GM23248 (cell line): ENCODE data around the gene MYO1G. TPM values are rescaled to one million over a fixed set of nuclear protein-coding genes. Genes with fewer than 3 reads are reported as not detected.
A peak's percentile ranks its signal among the peaks of the same experiment; 100 is the strongest.

Experiments used
- DNase-seq: peaks from one replicate; pipeline ENCODE4 v3.0.0-alpha.2; 2015
- H2AFZ ChIP-seq: fragments of 200-600 bp; sonication (generic); 2 replicates; pipeline ENCODE4 v1.6.1; 2016; ENCODE audit warnings: antibody characterized with exemption
- H3F3A ChIP-seq: fragments of 200-600 bp; sonication (generic); 2 replicates; pipeline ENCODE4 v1.6.1; 2016; ENCODE audit warnings: mild to moderate bottlenecking, antibody characterized with exemption, mixed run types; ENCODE audit not compliant: insufficient read depth
- H3K27ac ChIP-seq: fragments of 200-600 bp; sonication (generic); 2 replicates; pipeline ENCODE4 v1.5.1; 2016; ENCODE audit warnings: mild to moderate bottlenecking
- H3K27me3 ChIP-seq: fragments of 200-600 bp; sonication (generic); replicated peaks from 2 replicates; pipeline ENCODE4 v1.6.1; 2016; ENCODE audit warnings: mild to moderate bottlenecking; ENCODE audit not compliant: insufficient read depth
- H3K36me3 ChIP-seq: fragments of 200-600 bp; sonication (generic); 2 replicates; pipeline ENCODE4 v1.6.1; 2016; ENCODE audit warnings: low read depth, mild to moderate bottlenecking
- H3K4me1 ChIP-seq: fragments of 200-600 bp; sonication (generic); 2 replicates; pipeline ENCODE4 v1.6.1; 2016; ENCODE audit warnings: mild to moderate bottlenecking; ENCODE audit not compliant: insufficient read depth
- H3K4me2 ChIP-seq: fragments of 200-600 bp; sonication (generic); one replicate; pipeline ENCODE4 v1.6.1; 2016; ENCODE audit warnings: mild to moderate bottlenecking; ENCODE audit not compliant: unreplicated experiment
- H3K4me3 ChIP-seq: fragments of 200-600 bp; sonication (generic); 2 replicates; pipeline ENCODE4 v1.5.1; 2016; ENCODE audit warnings: mild to moderate bottlenecking
- H3K79me2 ChIP-seq: fragments of 200-600 bp; sonication (generic); 2 replicates; pipeline ENCODE4 v1.6.1; 2016; ENCODE audit warnings: mild to moderate bottlenecking; ENCODE audit not compliant: insufficient read depth
- H3K9ac ChIP-seq: fragments of 200-600 bp; sonication (generic); 2 replicates; pipeline ENCODE4 v1.6.1; 2016; ENCODE audit warnings: mild to moderate bottlenecking
- H3K9me2 ChIP-seq: fragments of 200-600 bp; sonication (generic); 2 replicates; pipeline ENCODE4 v1.6.1; 2016; ENCODE audit warnings: mixed run types, mild to moderate bottlenecking, moderate library complexity; ENCODE audit not compliant: insufficient read depth
- H3K9me3 ChIP-seq: fragments of 200-600 bp; sonication (generic); one replicate; pipeline ENCODE4 v1.6.1; 2017; ENCODE audit warnings: low read depth
- H4K20me1 ChIP-seq: fragments of 200-600 bp; sonication (generic); 2 replicates; pipeline ENCODE4 v1.6.0; 2016; ENCODE audit not compliant: insufficient read depth
- EZH2 ChIP-seq: fragments of 200-600 bp; sonication (generic); IDR thresholded peaks from 2 replicates; pipeline ENCODE4 v1.6.1; 2018; ENCODE audit warnings: antibody characterized with exemption, mild to moderate bottlenecking; ENCODE audit not compliant: insufficient read depth, poor library complexity, severe bottlenecking
- EZH2phosphoT487 ChIP-seq: fragments of 200-600 bp; sonication (generic); IDR thresholded peaks from 2 replicates; pipeline ENCODE4 v1.6.1; 2018; ENCODE audit warnings: antibody characterized with exemption, moderate library complexity, mild to moderate bottlenecking, low read depth; ENCODE audit not compliant: insufficient read depth
- WGBS, 2 experiments: methylation state at CpG; one replicate each; pipeline ENCODE4 v1.1.6; 2015 to 2017; ENCODE audit warnings: low lambda C conversion rate in 2 of 2, low coverage in 1 of 2; ENCODE audit errors: missing lambda C conversion rate in 2 of 2; 5-methylcytosine and 5-hydroxymethylcytosine counted together
- in situ Hi-C: fragments of 300-500 bp; cut with MboI; formaldehyde crosslinking; loops from 2 replicates; pipeline ENCODE4 v1.15.0; 2020
- polyA plus RNA-seq: library from polyadenylated mRNA; unstranded; fragments of >200 nt; fragmentation: Nextera tagmentation; extraction: Ambion mirVana; gene quantifications from 2 replicates; pipeline ENCODE4 v1.2.1, GENCODE V29; 2016
- total RNA-seq: library from RNA; depleted of rRNA; stranded (reverse); fragments of >200 nt; shearing (Covaris generic); gene quantifications from 2 replicates; pipeline ENCODE4 v1.2.3, GENCODE V29; 2014; rRNA removed

The MYO1G gene
- total RNA-seq: not detected in 2 replicates
- polyA plus RNA-seq: 0.14 TPM in 1 of 2 replicates, not detected in the other

DNA sequence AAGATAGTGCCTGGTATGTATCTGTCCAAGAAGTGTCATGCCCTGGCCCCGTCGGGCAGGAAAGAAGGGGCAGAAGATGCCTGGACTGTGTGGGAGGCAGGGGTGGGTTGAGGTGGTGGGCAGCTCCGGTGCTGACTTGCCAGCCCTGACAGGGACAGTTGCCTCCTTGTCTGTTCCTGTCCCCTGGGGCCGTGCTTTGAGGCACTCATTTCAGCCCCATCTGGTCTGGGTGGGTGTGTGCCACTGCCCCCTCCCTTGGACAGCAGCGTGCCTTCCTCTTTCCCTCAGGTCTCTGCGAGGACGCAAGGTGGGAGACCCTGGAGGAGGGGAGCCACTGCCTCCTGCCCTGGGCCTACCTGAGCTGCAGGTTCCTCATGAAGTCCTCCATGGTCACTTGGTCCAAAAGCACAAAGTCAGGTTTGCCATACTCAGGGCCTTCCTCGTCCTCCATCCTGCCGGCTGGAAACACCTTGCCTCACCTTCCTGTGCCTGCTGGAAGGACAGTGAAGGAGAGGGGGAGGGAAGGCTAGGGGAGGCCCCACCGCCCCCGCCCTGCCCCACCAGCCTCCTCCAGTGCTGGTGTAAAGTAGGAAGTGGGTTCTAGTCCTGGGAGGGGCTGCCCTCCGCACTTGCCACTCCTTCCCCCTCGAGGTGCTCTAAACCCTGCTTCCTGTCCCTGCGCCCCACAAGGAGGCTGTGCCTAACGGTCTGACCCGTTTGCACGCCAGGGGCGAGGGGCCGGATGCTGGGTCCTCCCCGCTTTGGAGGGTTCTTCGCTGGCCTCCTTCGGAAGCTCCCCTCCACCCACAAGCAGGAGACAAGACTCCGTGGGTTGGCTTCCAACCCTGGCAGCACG lies at the start of gene MYO1G:
Gene MYO1G, minus strand, starts transcription at position 505 of the 856 bp plus-strand sequence. Its CDS starts 54 bp downstream, at position 451.
- WGBS, 2 experiments: 92 to 94% methylated on average over 23 to 24 of the region's 24 CpGs
- Histone ChIP-seq H3K27ac (peak within 1 kb of the TSS; percentile 49), H3K4me2 (no peak within 1 kb of the TSS)

DNA sequence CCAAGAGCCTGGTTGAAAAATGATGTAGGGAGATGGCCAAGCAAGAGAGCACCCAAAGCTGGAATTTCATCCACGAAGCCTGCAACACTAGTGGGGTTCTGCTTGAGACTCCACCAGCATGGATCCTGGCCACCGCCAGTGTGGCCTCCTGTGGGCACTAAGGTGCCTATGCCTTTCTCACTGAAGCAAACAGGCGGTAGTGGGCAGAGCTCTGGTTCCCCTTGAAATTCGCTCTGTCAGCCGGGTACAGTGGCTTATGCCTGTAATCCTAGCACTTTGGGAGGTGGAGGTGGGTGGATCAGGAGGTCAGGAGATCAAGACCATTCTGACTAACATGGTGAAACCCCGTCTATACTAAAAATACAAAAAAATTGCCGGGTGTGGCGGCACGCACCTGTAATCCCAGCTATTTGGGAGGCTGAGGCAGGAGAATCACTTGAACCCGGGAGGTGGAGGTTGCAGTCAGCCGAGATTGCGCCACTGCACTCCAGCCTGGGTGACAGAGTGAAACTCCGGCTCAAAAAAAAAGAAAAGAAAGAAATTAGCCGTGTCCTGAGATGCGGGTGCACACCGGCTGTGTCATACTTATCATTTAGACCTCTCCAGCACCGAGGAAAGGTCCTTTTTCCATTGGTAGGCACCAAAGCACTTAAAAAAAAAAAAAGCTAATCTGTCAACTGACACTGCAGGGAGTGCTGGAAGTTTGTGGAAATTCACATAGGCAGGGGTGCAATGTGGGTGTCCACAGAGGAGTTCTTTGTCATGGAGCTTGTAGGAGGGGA lies 49.5 kb upstream of the MYO1G start:
- Histone ChIP-seq H3K9me2 (no peaks in the 10 kb centered on the region), H3K27me3 (no peaks in the 10 kb centered on the region), H3K4me3 (no peak overlapping the region), H4K20me1 (no peaks in the 10 kb centered on the region), H3K36me3 (peaks cover 4% of the 10 kb centered on the region; the same call in 1 of the 2 replicates), H3F3A (peaks cover 16% of the 10 kb centered on the region), H3K9me3 (no peaks in the 10 kb centered on the region), H3K79me2 (peaks cover 92% of the 10 kb centered on the region), H2AFZ (no peak overlapping the region), H3K9ac (no peak overlapping the region), H3K27ac (no peak overlapping the region), H3K4me2 (peak overlapping the region; percentile 15), H3K4me1 (peaks cover 21% of the 10 kb centered on the region)
- 92 to 96% methylated on average over 15 to 17 of the region's 17 CpGs for WGBS, 2 experiments
- DNase-seq: no peak
- in situ Hi-C loops: no loop called here
- TF ChIP-seq EZH2 (no peak), EZH2phosphoT487 (no peak)

More for the DNA sequence above, at the start of gene MYO1G:
- 0 out of 2 replicates have a peak within 1 kb of the TSS, but pooled peaks have one; percentile 5 for H3K9ac ChIP-seq
- no peaks in the 10 kb centered on the region for H4K20me1 ChIP-seq
- no peaks in the 10 kb centered on the region for H3K9me3 ChIP-seq
- H3K36me3 ChIP-seq: peaks cover 13% of the 10 kb centered on the region
- no peak for DNase-seq
- H3K79me2 ChIP-seq: peaks cover under 1% of the 10 kb centered on the region; the same call in 1 of the 2 replicates
- in situ Hi-C loops: no loop called here
- no peak for TF ChIP-seq EZH2
- TF ChIP-seq EZH2phosphoT487: no peak
- H3K27me3 ChIP-seq: no peaks in the 10 kb centered on the region
- peaks cover 18% of the 10 kb centered on the region for H3K4me1 ChIP-seq
- H2AFZ ChIP-seq: no peak within 1 kb of the TSS
- H3F3A ChIP-seq: peaks cover 34% of the 10 kb centered on the region
- H3K9me2 ChIP-seq: no peaks in the 10 kb centered on the region
- H3K4me3 ChIP-seq: no peak within 1 kb of the TSS

DNA sequence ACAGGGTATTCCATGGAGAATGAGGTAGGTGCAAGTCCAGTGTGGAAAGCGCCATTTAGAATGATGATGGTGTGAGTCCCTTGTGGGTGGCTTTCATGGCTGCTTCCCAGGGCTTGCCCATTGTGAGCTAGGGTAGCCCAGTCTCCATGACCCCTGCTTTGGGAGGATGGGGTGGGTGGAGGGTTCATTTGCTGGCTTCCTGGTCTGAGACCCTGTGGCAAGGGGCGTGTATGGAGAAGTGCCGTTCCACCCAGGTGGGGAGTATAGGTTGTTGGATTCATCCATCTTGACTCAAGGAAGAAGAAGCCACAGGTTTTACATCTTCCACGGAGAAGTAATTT lies 48.9 kb upstream of the MYO1G start:
- Histone ChIP-seq H3K4me3 (no peak overlapping the region), H3K4me1 (peaks cover 17% of the 10 kb centered on the region), H2AFZ (no peak overlapping the region), H3K79me2 (peaks cover 97% of the 10 kb centered on the region), H3K36me3 (peaks cover 4% of the 10 kb centered on the region; the same call in 1 of the 2 replicates), H3K9ac (no peak overlapping the region), H4K20me1 (no peaks in the 10 kb centered on the region), H3K9me3 (no peaks in the 10 kb centered on the region), H3K9me2 (no peaks in the 10 kb centered on the region), H3K27me3 (no peaks in the 10 kb centered on the region), H3F3A (peaks cover 12% of the 10 kb centered on the region; the same call in 1 of the 2 replicates), H3K27ac (peak overlapping the region; percentile 3; the same call in 1 of the 2 replicates), H3K4me2 (peak overlapping the region; percentile 15)
- WGBS, 2 experiments: 90 to 93% methylated on average over 4 of the region's 4 CpGs
- no peak for DNase-seq
- no peak for TF ChIP-seq EZH2
- no peak for TF ChIP-seq EZH2phosphoT487
- in situ Hi-C loops: no loop called here

DNA sequence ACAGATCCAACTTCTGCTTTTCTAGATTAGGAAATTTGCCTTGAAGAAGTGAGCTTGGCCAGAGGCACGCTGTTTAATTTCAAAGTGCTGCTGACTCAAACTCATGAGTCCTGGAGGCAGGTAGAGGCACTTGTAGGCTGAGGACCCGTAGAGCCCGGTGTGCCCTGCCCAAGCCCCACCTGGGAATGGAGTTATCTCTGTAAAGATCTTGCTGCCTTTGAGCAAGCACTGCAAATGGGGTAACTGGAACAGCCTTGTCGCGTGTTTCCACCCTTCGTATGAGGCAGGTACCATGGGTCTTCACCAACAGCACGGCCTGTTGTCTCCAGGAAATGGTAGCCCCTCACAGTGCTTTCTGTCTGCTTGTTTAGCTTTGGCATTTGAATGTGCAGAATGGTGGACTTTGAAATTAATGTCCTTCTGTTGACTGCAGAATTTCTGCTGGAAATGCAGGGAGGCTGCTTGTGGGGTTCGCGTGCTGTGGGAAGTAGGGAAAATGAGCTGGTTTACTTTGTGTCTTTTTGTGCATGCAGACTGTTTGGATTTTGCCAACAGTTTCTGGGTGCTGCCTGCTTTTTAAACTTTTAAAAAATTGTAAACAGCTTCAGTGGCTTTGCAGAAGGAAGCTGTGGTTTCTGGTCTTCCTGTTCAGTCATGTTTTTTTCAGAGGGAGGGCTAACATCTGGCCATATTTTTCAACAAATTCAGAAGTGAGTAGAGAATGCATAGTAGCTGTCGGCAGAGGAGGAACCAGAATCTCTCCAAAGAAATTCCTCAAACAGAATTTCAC lies 48.4 kb upstream of the MYO1G start:
- no peaks in the 10 kb centered on the region for H3K27me3 ChIP-seq
- H3K4me3 ChIP-seq: no peak overlapping the region
- in situ Hi-C loops: no loop called here
- DNase-seq: peak; percentile 46
- peaks cover 8% of the 10 kb centered on the region; the same call in 1 of the 2 replicates for H3F3A ChIP-seq
- H3K4me2 ChIP-seq: peak overlapping the region; percentile 15
- no peak overlapping the region for H3K9ac ChIP-seq
- TF ChIP-seq EZH2 (no peak), EZH2phosphoT487 (no peak)
- H3K9me2 ChIP-seq: no peaks in the 10 kb centered on the region
- H3K27ac ChIP-seq: peak overlapping the region; percentile 3; the same call in 1 of the 2 replicates
- H2AFZ ChIP-seq: no peak overlapping the region
- H3K9me3 ChIP-seq: no peaks in the 10 kb centered on the region
- H3K36me3 ChIP-seq: peaks cover 4% of the 10 kb centered on the region; the same call in 1 of the 2 replicates
- H4K20me1 ChIP-seq: no peaks in the 10 kb centered on the region
- peaks cover 97% of the 10 kb centered on the region for H3K79me2 ChIP-seq
- peaks cover 13% of the 10 kb centered on the region for H3K4me1 ChIP-seq
- 75 to 77% methylated on average over 10 of the region's 10 CpGs for WGBS, 2 experiments
